Measurements from ENCODE around the gene WFIKKN1. TPM values are rescaled to one million over a fixed set of nuclear protein-coding genes. Genes with fewer than 3 reads are reported as not detected.

Gene WFIKKN1
- total RNA-seq, 4 donors from 2014 or later, result 1.5 TPM; not detected in 3

DNA sequence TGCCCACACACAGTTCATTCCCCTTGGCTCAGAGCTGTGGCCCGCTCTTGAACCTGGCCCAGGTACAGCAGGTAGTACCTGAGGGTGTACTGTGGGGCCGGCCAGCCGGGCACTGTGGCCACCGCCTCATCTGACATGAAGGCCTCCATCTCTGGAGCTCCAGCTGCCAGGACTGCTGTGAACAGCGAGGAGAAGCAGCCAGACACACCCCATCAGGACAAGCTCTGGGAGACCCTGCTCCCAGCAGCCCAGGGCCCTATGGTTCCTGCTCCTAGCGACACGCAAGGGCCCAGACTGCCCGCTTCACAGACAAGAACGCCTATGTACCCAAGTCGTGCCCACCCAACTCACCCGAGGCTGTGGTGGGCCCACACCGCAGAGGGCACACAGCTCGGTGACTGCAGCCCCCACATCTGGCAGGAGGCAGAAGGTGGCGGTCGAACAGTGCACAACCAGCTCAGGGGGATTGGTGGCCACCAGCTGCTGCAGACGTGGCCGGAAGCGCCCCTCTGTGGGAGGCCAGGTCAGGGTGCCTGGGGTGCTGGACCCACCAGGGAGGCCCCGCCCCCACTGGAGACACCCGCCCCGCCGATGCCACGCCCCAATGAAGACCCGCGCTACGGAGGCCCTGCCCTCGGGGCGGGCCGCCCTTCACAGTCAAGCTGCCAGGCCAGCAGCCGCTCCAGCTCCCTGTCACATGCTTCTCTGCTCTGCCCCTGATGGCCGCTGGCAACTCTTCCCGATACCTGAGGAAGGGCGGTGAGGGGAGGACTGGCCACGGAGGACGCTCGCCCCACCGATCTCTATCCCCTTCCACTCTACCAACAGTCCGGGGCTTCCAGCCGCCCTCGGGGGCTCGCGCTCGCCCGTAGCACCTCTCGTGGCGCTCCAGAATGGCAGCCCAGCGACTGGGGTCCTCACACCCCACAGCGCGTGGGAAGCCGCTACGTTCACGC is 48.4 kb downstream of the WFIKKN1 start:
- TF ChIP-seq, protein P1, sequence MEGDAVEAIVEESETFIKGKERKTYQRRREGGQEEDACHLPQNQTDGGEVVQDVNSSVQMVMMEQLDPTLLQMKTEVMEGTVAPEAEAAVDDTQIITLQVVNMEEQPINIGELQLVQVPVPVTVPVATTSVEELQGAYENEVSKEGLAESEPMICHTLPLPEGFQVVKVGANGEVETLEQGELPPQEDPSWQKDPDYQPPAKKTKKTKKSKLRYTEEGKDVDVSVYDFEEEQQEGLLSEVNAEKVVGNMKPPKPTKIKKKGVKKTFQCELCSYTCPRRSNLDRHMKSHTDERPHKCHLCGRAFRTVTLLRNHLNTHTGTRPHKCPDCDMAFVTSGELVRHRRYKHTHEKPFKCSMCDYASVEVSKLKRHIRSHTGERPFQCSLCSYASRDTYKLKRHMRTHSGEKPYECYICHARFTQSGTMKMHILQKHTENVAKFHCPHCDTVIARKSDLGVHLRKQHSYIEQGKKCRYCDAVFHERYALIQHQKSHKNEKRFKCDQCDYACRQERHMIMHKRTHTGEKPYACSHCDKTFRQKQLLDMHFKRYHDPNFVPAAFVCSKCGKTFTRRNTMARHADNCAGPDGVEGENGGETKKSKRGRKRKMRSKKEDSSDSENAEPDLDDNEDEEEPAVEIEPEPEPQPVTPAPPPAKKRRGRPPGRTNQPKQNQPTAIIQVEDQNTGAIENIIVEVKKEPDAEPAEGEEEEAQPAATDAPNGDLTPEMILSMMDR (IDR thresholded peaks at IDR 0.05; ENCODE audit: low read depth), result no peak

DNA sequence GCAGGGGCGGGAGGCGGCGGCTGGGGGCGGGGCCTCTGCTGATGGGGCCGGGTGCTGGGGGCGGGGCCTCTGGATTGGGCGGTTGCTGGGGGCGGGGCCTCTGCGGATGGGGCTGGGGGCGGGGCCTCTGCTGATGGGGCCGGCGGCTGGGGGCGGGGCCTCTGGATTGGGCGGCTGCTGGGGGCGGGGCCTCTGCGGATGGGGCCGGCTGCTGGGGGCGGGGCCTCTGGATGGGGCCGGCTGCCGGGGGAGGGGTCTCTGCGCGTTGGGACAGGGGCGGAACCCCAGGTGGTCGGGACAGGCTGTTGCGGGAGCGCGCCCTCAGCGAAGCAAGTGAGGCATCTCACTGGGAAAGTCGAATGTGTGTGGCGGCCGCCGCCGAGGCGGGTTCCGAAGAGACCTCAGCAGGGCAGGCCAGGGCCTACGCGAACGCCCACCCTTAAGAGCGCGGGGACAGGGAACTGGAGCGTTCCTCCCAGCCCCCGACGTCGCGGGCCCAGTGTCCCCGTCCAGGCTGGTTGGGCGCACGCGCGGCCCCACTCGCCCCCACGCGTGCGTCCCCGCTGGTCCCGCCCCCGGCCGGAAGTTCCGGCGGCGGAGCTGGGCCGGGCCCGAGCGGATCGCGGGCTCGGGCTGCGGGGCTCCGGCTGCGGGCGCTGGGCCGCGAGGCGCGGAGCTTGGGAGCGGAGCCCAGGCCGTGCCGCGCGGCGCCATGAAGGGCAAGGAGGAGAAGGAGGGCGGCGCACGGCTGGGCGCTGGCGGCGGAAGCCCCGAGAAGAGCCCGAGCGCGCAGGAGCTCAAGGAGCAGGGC is 49.2 kb downstream of the WFIKKN1 start, which contains the start of gene STUB1:
Gene STUB1, plus strand, starts transcription at position 597 of the 811 bp plus-strand sequence. Its CDS starts 116 bp downstream, at position 713.
- TF ChIP-seq, protein P1 (IDR thresholded peaks at IDR 0.05; ENCODE audit: low read depth), result no peak

DNA sequence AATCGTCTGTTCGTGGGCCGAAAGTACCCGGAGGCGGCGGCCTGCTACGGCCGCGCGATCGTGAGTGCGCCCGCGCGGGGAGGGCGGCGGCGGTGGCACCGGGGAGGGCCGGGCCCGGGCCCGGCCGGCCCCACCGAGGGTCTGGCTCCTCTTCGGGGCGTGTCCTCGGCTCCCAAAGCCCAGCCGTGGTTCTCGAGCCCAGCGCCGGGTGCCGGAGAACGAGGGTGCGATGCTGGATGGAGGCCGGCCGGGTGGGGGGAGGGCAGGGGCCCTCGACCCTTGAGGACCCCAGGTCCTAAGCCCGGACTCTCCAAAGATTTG is 49.8 kb downstream of the WFIKKN1 start:
- TF ChIP-seq, protein P1 (IDR thresholded peaks at IDR 0.05; ENCODE audit: low read depth), result no peak

DNA sequence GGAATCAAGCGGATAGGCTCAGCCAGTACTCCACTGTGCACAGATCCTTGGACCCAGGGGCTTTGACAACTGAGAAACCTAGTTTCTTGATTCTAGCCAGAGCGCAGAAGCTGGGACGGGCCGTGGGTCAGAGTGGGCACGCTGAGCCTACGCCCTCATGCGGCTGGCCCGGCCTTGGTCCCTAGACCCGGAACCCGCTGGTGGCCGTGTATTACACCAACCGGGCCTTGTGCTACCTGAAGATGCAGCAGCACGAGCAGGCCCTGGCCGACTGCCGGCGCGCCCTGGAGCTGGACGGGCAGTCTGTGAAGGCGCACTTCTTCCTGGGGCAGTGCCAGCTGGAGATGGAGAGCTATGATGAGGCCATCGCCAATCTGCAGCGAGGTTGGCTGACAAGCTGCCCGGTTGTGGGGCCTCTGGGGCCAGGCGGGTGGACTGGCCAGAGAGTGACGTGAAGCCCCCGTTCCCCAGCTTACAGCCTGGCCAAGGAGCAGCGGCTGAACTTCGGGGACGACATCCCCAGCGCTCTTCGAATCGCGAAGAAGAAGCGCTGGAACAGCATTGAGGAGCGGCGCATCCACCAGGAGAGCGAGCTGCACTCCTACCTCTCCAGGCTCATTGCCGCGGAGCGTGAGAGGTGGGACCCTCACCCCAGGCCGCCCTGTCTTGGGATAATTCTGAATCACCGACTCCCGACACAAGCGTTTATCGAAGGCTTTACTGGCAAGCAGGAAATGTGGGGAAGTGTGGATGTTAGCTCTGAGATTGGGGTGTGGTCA is 50.4 kb downstream of the WFIKKN1 start:
- TF ChIP-seq, protein P1 (IDR thresholded peaks at IDR 0.05; ENCODE audit: low read depth), result no peak

DNA sequence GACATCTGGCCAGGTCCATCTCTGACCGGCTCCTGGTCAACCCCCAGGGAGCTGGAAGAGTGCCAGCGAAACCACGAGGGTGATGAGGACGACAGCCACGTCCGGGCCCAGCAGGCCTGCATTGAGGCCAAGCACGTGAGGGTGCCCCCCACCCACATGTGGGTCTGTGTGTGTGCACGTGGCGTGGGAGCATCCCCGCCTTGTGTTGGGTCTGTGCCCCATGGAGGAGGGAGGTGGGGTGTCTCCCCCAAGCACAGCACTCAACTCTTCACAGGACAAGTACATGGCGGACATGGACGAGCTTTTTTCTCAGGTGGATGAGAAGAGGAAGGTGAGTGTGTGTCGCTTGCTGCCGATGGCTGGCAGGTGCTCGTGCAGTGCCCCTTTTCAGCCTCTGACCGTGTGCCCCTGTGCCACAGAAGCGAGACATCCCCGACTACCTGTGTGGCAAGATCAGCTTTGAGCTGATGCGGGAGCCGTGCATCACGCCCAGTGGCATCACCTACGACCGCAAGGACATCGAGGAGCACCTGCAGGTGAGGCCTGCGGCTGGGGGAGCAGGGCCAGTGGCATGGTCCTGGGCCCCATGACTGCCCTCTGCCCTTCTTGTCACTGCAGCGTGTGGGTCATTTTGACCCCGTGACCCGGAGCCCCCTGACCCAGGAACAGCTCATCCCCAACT is 51.1 kb downstream of the WFIKKN1 start:
- TF ChIP-seq, protein P1 (IDR thresholded peaks at IDR 0.05; ENCODE audit: low read depth), result no peak

DNA sequence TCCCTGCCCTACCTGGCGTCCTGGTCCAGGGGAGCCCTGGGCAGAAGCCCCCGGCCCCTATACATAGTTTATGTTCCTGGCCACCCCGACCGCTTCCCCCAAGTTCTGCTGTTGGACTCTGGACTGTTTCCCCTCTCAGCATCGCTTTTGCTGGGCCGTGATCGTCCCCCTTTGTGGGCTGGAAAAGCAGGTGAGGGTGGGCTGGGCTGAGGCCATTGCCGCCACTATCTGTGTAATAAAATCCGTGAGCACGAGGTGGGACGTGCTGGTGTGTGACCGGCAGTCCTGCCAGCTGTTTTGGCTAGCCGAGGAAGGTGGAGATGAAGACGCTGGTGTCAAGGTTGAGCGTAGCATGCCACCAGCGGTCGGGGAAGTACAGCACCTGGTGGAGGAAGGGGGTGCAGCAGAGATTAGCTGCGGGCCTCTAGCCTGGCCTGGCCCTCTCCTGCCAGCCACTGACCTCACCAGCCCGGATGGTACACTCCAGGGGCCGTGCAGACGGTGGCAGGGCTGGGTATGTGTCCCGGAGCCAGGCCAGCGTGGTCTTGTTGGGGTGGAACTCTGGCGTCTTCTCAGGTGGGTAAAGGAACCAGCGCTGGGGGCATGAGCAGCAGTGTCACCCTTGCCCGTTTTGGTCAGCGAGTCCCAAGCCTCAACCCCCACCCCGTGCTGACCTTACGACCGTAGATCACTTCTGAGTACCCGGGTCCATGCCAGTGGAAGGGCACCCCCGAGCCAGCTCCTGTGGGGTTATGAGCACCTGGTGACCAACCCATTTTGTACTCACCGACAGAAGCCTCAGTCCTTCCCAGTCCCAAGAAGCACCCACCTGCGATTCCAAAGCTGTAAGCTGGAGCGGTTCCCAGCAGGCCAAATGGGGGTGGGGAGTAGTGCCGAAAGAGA is 52.0 kb downstream of the WFIKKN1 start:
- TF ChIP-seq, protein P1 (IDR thresholded peaks at IDR 0.05; ENCODE audit: low read depth), result no peak

Measured in subcutaneous adipose tissue (tissue), 4 donors.